HS-5 (cell line): Measurements from ENCODE around the gene GLDN.

ENCODE experiments used
- DNase-seq: peaks from one replicate; pipeline ENCODE4 v3.0.0-alpha.2; 2012; ENCODE audit warnings: low read depth

GLDN gene

GRCh38 chr15:51356983-51357382, 15.5 kb downstream of the GLDN start:
- DNase-seq: no peak

GRCh38 chr15:51359981-51360380, 18.5 kb downstream of the GLDN start:
- no peak for DNase-seq

- no peak for DNase-seq
Observed at GRCh38 chr15:51363383-51363782, 21.9 kb downstream of the GLDN start.

GRCh38 chr15:51365417-51365816, 24.0 kb downstream of the GLDN start:
- DNase-seq: no peak

- no peak for DNase-seq
Observed at GRCh38 chr15:51366071-51366470, 24.6 kb downstream of the GLDN start.

- DNase-seq: no peak
Observed at GRCh38 chr15:51366920-51367319, 25.5 kb downstream of the GLDN start.

- no peak for DNase-seq
Observed at GRCh38 chr15:51367322-51367976, 26.0 kb downstream of the GLDN start.

- no peak for DNase-seq
Observed at GRCh38 chr15:51368307-51368706, 26.9 kb downstream of the GLDN start.

- peak; percentile 63 for DNase-seq
Observed at GRCh38 chr15:51368751-51369450, 27.4 kb downstream of the GLDN start.

- no peak for DNase-seq
Observed at GRCh38 chr15:51369451-51369761, 28.0 kb downstream of the GLDN start.

GRCh38 chr15:51371266-51371665, 29.8 kb downstream of the GLDN start:
- no peak for DNase-seq

GRCh38 chr15:51374131-51374530, 32.7 kb downstream of the GLDN start:
- no peak for DNase-seq

- DNase-seq: no peak
Observed at GRCh38 chr15:51375966-51376640, 34.6 kb downstream of the GLDN start.

- no peak for DNase-seq
Observed at GRCh38 chr15:51377038-51377786, 35.8 kb downstream of the GLDN start.

- DNase-seq: no peak
Observed at GRCh38 chr15:51378406-51378805, 37.0 kb downstream of the GLDN start.

GRCh38 chr15:51379390-51379789, 37.9 kb downstream of the GLDN start:
- no peak for DNase-seq

GRCh38 chr15:51380999-51381806, 39.7 kb downstream of the GLDN start:
- DNase-seq: peak; percentile 58

GRCh38 chr15:51382787-51383186, 41.3 kb downstream of the GLDN start:
- no peak for DNase-seq

- no peak for DNase-seq
Observed at GRCh38 chr15:51386029-51386428, 44.6 kb downstream of the GLDN start.

- no peak for DNase-seq
Observed at GRCh38 chr15:51386486-51386885, 45.0 kb downstream of the GLDN start.

- DNase-seq: no peak
Observed at GRCh38 chr15:51386960-51387698, 45.7 kb downstream of the GLDN start.
